Neural progenitor cell (in vitro differentiated cells): ENCODE results near the gene NFE2L2.

Experiments used
- CTCF ChIP-seq: fragments of 200-600 bp; sonication (generic); IDR thresholded peaks from 2 replicates; pipeline ENCODE4 v1.5.1; 2017; ENCODE audit warnings: antibody characterized with exemption, mild to moderate bottlenecking
- EZH2phosphoT487 ChIP-seq: fragments of 200-600 bp; sonication (generic); IDR thresholded peaks from 2 replicates; pipeline ENCODE4 v1.6.1; 2017; ENCODE audit warnings: antibody characterized with exemption

- no peak for TF ChIP-seq CTCF
- no peak for TF ChIP-seq EZH2phosphoT487
Measured at GRCh38 chr2:177232098-177232704, 32.3 kb downstream of the NFE2L2 start.
